H1 (cell line): Measurements from ENCODE around the gene HDAC9. TPM values are rescaled to one million over a fixed set of nuclear protein-coding genes. Genes with fewer than 3 reads are reported as not detected.

Experiments
- CTCF ChIA-PET: fragments of 300-600 bp; sonication (Branson Sonifier 250); formaldehyde crosslinking; loops from one replicate; lab custom pipeline; 2021; ENCODE audit not compliant: partially characterized antibody; lab: Charles Lee
- POLR2A ChIA-PET: fragments of 300-600 bp; sonication (Branson Sonifier 250); formaldehyde crosslinking; loops from one replicate; lab custom pipeline; 2021; ENCODE audit warnings: inconsistent platforms; ENCODE audit not compliant: partially characterized antibody; lab: Charles Lee
- DNase-seq, 2 experiments: peaks; one replicate each; pipeline versions ENCODE4 v3.0.0 to v3.0.0-alpha.2; 2010 to 2022; ENCODE audit warnings: low spot score in 2 of 2, low read depth in 1 of 2, mixed read lengths in 1 of 2
- FAIRE-seq: peaks from 2 replicates; lab custom pipeline; 2011; peaks lifted over from hg19 to GRCh38; lab: Jason Lieb, UNC
- H2AFZ ChIP-seq: 2 replicates; pipeline ENCODE4 v1.8.1; 2012; ENCODE audit warnings: low read length, inconsistent platforms
- H2AK5ac ChIP-seq: 2 replicates; pipeline ENCODE4 v1.6.1; 2013; ENCODE audit warnings: low read depth, low read length
- H2BK120ac ChIP-seq: replicated peaks from 2 replicates; pipeline ENCODE3; 2013; ENCODE audit warnings: low read depth, low read length, inconsistent platforms
- H2BK12ac ChIP-seq: 2 replicates; pipeline ENCODE4 v1.6.1; 2013; ENCODE audit warnings: low read depth, low read length
- H2BK15ac ChIP-seq: 2 replicates; pipeline ENCODE4 v1.6.1; 2013; ENCODE audit warnings: low read length
- H2BK20ac ChIP-seq: 2 replicates; pipeline ENCODE4 v1.6.1; 2013; ENCODE audit warnings: low read length
- H2BK5ac ChIP-seq: 2 replicates; pipeline ENCODE4 v1.6.1; 2013; ENCODE audit warnings: low read depth, low read length
- H3K14ac ChIP-seq: 2 replicates; pipeline ENCODE4 v1.6.1; 2013; ENCODE audit warnings: inconsistent platforms; ENCODE audit not compliant: insufficient read length
- H3K18ac ChIP-seq: 2 replicates; pipeline ENCODE4 v1.6.1; 2013; ENCODE audit warnings: low read length; ENCODE audit errors: extremely low read depth
- H3K23ac ChIP-seq: 2 replicates; pipeline ENCODE4 v1.6.1; 2013; ENCODE audit warnings: inconsistent platforms; ENCODE audit not compliant: insufficient read length
- H3K23me2 ChIP-seq: 2 replicates; pipeline ENCODE4 v1.6.1; 2013; ENCODE audit warnings: low read depth, low read length
- H3K27ac ChIP-seq: 2 replicates; pipeline ENCODE4 v1.6.1; 2011; ENCODE audit warnings: low read depth, low read length, inconsistent platforms
- H3K27me3 ChIP-seq, 4 experiments: replicated peaks in 1 of 4; 1 replicate in 1 of 4; 2 replicates in 3 of 4; pipeline versions ENCODE4 v1.6.1 to v1.8.1; 2011 to 2013; ENCODE audit warnings: low read length in 3 of 4, mild to moderate bottlenecking in 3 of 4, inconsistent platforms in 2 of 4, mixed read lengths in 2 of 4, moderate library complexity in 1 of 4; ENCODE audit not compliant: control insufficient read depth in 3 of 4, insufficient read depth in 3 of 4; ENCODE audit errors: extremely low read depth in 1 of 4
- H3K36me3 ChIP-seq, 4 experiments: 2 replicates each; pipeline versions ENCODE4 v1.6.1 to v1.8.1; 2011 to 2013; ENCODE audit warnings: mild to moderate bottlenecking in 4 of 4, low read length in 3 of 4, moderate library complexity in 2 of 4, control low read depth in 1 of 4, inconsistent platforms in 1 of 4; ENCODE audit not compliant: insufficient read depth in 4 of 4, control insufficient read depth in 2 of 4
- H3K4ac ChIP-seq: replicated peaks from 2 replicates; pipeline ENCODE3; 2013; ENCODE audit warnings: low read length, low read depth, mixed read lengths, inconsistent platforms; ENCODE audit not compliant: insufficient read length
- H3K4me1 ChIP-seq, 4 experiments: replicated peaks in 1 of 4; 1 replicate in 1 of 4; 2 replicates in 3 of 4; pipeline versions ENCODE4 v1.6.1 to v1.8.1; 2011 to 2013; ENCODE audit warnings: low read length in 3 of 4, inconsistent platforms in 2 of 4, mixed read lengths in 1 of 4; ENCODE audit not compliant: insufficient read depth in 4 of 4, control insufficient read depth in 3 of 4
- H3K4me2 ChIP-seq, 2 experiments: 2 replicates each; pipeline versions ENCODE4 v1.6.1 to v1.8.1; 2011 to 2013; ENCODE audit warnings: low read depth in 2 of 2, low read length in 2 of 2, control low read depth in 1 of 2, inconsistent platforms in 1 of 2, mild to moderate bottlenecking in 1 of 2; ENCODE audit not compliant: insufficient read depth in 1 of 2
- H3K4me3 ChIP-seq, 4 experiments: fragments of 200-600, 300-600 bp in 1 of 4; sonication (generic), shearing (Covaris generic), sonication (Bioruptor Twin) in 1 of 4; 2 replicates each; pipeline versions ENCODE4 v1.5.1 to v1.8.1; 2011 to 2016; ENCODE audit warnings: low read length in 4 of 4, low read depth in 3 of 4, control low read depth in 2 of 4, inconsistent platforms in 2 of 4, mild to moderate bottlenecking in 2 of 4, mixed read lengths in 1 of 4, moderate library complexity in 1 of 4; ENCODE audit not compliant: insufficient read depth in 2 of 4; ENCODE audit errors: extremely low read depth in 1 of 4
- H3K56ac ChIP-seq: replicated peaks from 2 replicates; pipeline ENCODE3; 2013; ENCODE audit warnings: low read depth, mild to moderate bottlenecking, mixed read lengths, low read length, inconsistent platforms; ENCODE audit not compliant: insufficient read length
- H3K79me1 ChIP-seq: 2 replicates; pipeline ENCODE4 v1.6.1; 2013; ENCODE audit warnings: low read depth, low read length, control low read depth
- H3K79me2 ChIP-seq, 2 experiments: 2 replicates each; pipeline versions ENCODE4 v1.6.1 to v1.8.1; 2012 to 2013; ENCODE audit warnings: low read length in 2 of 2, mild to moderate bottlenecking in 2 of 2, inconsistent platforms in 1 of 2; ENCODE audit not compliant: insufficient read depth in 2 of 2, control insufficient read depth in 1 of 2
- H3K9ac ChIP-seq, 4 experiments: replicated peaks in 1 of 4; 1 replicate in 1 of 4; 2 replicates in 3 of 4; pipeline versions ENCODE4 v1.6.1 to v1.8.1; 2011 to 2013; ENCODE audit warnings: low read depth in 3 of 4, low read length in 3 of 4, control low read depth in 2 of 4, mild to moderate bottlenecking in 2 of 4, moderate library complexity in 2 of 4, inconsistent platforms in 1 of 4; ENCODE audit errors: extremely low read depth in 1 of 4
- H3K9me3 ChIP-seq, 2 experiments: 2 replicates each; pipeline versions ENCODE4 v1.6.1 to v1.8.1; 2012 to 2013; ENCODE audit warnings: mild to moderate bottlenecking in 2 of 2, moderate library complexity in 2 of 2, control low read depth in 1 of 2, inconsistent platforms in 1 of 2, low read depth in 1 of 2, low read length in 1 of 2, mixed read lengths in 1 of 2; ENCODE audit not compliant: insufficient read depth in 2 of 2
- H4K20me1 ChIP-seq, 2 experiments: replicated peaks in 1 of 2; 2 replicates each; pipeline versions ENCODE3 to v1.8.1; 2011 to 2013; ENCODE audit warnings: inconsistent platforms in 2 of 2, low read length in 2 of 2, mild to moderate bottlenecking in 1 of 2; ENCODE audit not compliant: insufficient read depth in 2 of 2, control insufficient read depth in 1 of 2
- H4K5ac ChIP-seq: 2 replicates; pipeline ENCODE4 v1.6.1; 2013; ENCODE audit warnings: low read length, low read depth, mixed read lengths, inconsistent platforms; ENCODE audit not compliant: insufficient read length
- H4K8ac ChIP-seq: 2 replicates; pipeline ENCODE4 v1.8.0; 2013; ENCODE audit warnings: mild to moderate bottlenecking, moderate library complexity, low read length, inconsistent platforms; ENCODE audit not compliant: insufficient read depth; ENCODE audit errors: extremely low read depth
- H4K91ac ChIP-seq: replicated peaks from 2 replicates; pipeline ENCODE3; 2013; ENCODE audit warnings: low read length, mixed read lengths, inconsistent platforms; ENCODE audit not compliant: insufficient read length
- CHD2 ChIP-seq: IDR thresholded peaks from 2 replicates; pipeline ENCODE4 v1.6.1; 2012; ENCODE audit warnings: low read length, improper control_type of control experiment
- CREB1 ChIP-seq: IDR thresholded peaks from 2 replicates; pipeline ENCODE4 v1.6.1; 2012; ENCODE audit warnings: inconsistent platforms
- EGR1 ChIP-seq: IDR thresholded peaks from 2 replicates; pipeline ENCODE4 v1.6.1; 2011; ENCODE audit warnings: low read depth, low read length, borderline replicate concordance
- GABPA ChIP-seq: IDR thresholded peaks from 2 replicates; pipeline ENCODE4 v1.6.1; 2011; ENCODE audit warnings: mild to moderate bottlenecking, low read length, moderate library complexity, borderline replicate concordance; ENCODE audit not compliant: insufficient read depth
- KDM4A ChIP-seq: IDR thresholded peaks from one replicate; pipeline ENCODE4 v1.7.1; 2012; ENCODE audit warnings: low read depth, mild to moderate bottlenecking, moderate library complexity, low read length, inconsistent platforms; ENCODE audit not compliant: severe bottlenecking
- PHF8 ChIP-seq: fragments of 200-600 bp; sonication (generic); conservative IDR thresholded peaks from 2 replicates; pipeline ENCODE4 v1.7.1; 2012; ENCODE audit warnings: low read depth, mild to moderate bottlenecking, inconsistent platforms, low read length, moderate library complexity
- POU5F1 ChIP-seq: IDR thresholded peaks from 2 replicates; pipeline ENCODE4 v1.6.1; 2011; ENCODE audit warnings: low read depth, mild to moderate bottlenecking, low read length, moderate library complexity
- SP2 ChIP-seq: IDR thresholded peaks from 2 replicates; pipeline ENCODE4 v1.6.1; 2012; ENCODE audit warnings: mild to moderate bottlenecking, low read length, inconsistent platforms
- TBP ChIP-seq: IDR thresholded peaks from 2 replicates; pipeline ENCODE4 v1.6.1; 2011; ENCODE audit warnings: low read depth, low read length, improper control_type of control experiment
- WGBS, 2 experiments: shearing (Covaris generic) in 1 of 2; methylation state at CpG; one replicate each; pipeline versions ENCODE4 v1.1.6 to v1.1.7; 2013 to 2015; ENCODE audit warnings: low lambda C conversion rate in 2 of 2, mixed read lengths in 2 of 2, inconsistent platforms in 1 of 2, low coverage in 1 of 2, missing lambda C conversion rate in 1 of 2; ENCODE audit not compliant: insufficient replicate concordance in 2 of 2, insufficient coverage in 1 of 2, insufficient read length in 1 of 2; ENCODE audit errors: extremely low coverage in 1 of 2, missing lambda C conversion rate in 1 of 2; 5-methylcytosine and 5-hydroxymethylcytosine counted together
- polyA plus RNA-seq, 7 experiments: library from polyadenylated mRNA; depleted of rRNA in 3 of 7; stranded (reverse) in 5 of 7; unstranded in 2 of 7; fragments of >200 nt in 5 of 7; fragments of 200-250 nt in 2 of 7; gene quantifications; 1 replicate in 5 of 7; 2 replicates in 1 of 7; 4 replicates in 1 of 7; pipeline versions ENCODE4 v1.2.1 to v1.2.3, GENCODE V29; 2011 to 2013; ENCODE audit warnings: missing spikeins in 2 of 7, mixed read lengths in 2 of 7
- total RNA-seq: library from RNA; stranded (reverse); fragmentation: NEBNext Ultra II Directional; extraction: Animal tissue kit (Norgen Biotek cat#: 25700); gene quantifications from 2 replicates; pipeline ENCODE4 v1.2.1, GENCODE V29; 2021
- TF ChIP-seq, protein P1 (sequence below), 3 experiments: IDR thresholded peaks; 1 replicate in 2 of 3; 2 replicates in 1 of 3; pipeline versions ENCODE4 v1.5.1 to v1.6.1; 2011; ENCODE audit warnings: low read length in 3 of 3, mild to moderate bottlenecking in 3 of 3, inconsistent platforms in 2 of 3, low read depth in 1 of 3, moderate library complexity in 1 of 3; ENCODE audit not compliant: insufficient read depth in 1 of 3; ENCODE audit errors: control extremely low read depth in 1 of 3

HDAC9 gene
- total and polyA plus RNA-seq, 2 of the 8 experiments (the other 6 are each of a cell fraction or from before 2014, with no cell fraction given) = 9.5 to 13.1 TPM

- ChIA-PET CTCF (interaction anchor here (1.0 to 2.2 kb wide), 3 partner anchors 12 to 57 kb away, joined by 3 to 6 read pairs (median 5); no protein-coding TSS in a partner anchor), POLR2A (no interaction called here)
- Histone ChIP-seq H2BK15ac (no peak overlapping the region), H2BK12ac (no peak overlapping the region), H3K14ac (no peak overlapping the region), H3K27ac (no peak overlapping the region), H3K27me3 (no peaks in the 10 kb centered on the region), H3K18ac (no peak overlapping the region), H2AFZ (no peak overlapping the region), H3K56ac (no peak overlapping the region), H4K5ac (no peak overlapping the region), H3K79me1 (no peaks in the 10 kb centered on the region), H3K36me3 (no peaks in the 10 kb centered on the region), H2AK5ac (no peak overlapping the region), H4K8ac (no peak overlapping the region), H3K23me2 (no peaks in the 10 kb centered on the region), H3K9me3 (no peaks in the 10 kb centered on the region), H2BK20ac (no peak overlapping the region), H3K4me2 (no peak overlapping the region), H3K4me1 (no peaks in the 10 kb centered on the region), H3K4me3 (no peak overlapping the region), H3K9ac (no peak overlapping the region), H2BK5ac (no peak overlapping the region), H3K79me2 (no peaks in the 10 kb centered on the region), H4K20me1 (no peaks in the 10 kb centered on the region), H2BK120ac (no peak overlapping the region), H3K23ac (no peak overlapping the region), H4K91ac (no peak overlapping the region), H3K4ac (no peak overlapping the region)
- DNase-seq = no peak
- FAIRE-seq = no peak
- WGBS, 2 experiments = 86% methylated on average over 4 of the region's 4 CpGs; no CpG with 5 or more reads in 1 of the 2 experiments
- TF ChIP-seq EGR1 (no peak), GABPA (no peak), CREB1 (no peak), TBP (no peak), PHF8 (no peak), CHD2 (no peak), SP2 (no peak), KDM4A (no peak), POU5F1 (no peak)
- TF ChIP-seq, protein P1, sequence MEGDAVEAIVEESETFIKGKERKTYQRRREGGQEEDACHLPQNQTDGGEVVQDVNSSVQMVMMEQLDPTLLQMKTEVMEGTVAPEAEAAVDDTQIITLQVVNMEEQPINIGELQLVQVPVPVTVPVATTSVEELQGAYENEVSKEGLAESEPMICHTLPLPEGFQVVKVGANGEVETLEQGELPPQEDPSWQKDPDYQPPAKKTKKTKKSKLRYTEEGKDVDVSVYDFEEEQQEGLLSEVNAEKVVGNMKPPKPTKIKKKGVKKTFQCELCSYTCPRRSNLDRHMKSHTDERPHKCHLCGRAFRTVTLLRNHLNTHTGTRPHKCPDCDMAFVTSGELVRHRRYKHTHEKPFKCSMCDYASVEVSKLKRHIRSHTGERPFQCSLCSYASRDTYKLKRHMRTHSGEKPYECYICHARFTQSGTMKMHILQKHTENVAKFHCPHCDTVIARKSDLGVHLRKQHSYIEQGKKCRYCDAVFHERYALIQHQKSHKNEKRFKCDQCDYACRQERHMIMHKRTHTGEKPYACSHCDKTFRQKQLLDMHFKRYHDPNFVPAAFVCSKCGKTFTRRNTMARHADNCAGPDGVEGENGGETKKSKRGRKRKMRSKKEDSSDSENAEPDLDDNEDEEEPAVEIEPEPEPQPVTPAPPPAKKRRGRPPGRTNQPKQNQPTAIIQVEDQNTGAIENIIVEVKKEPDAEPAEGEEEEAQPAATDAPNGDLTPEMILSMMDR (IDR thresholded peaks at IDR 0.05; ENCODE audit: control extremely low read depth in 1 of 3, insufficient read depth in 1 of 3, low read depth in 1 of 3, low read length in 3 of 3) = no peak
Observed at GRCh38 chr7:18890885-18891621, 395.5 kb downstream of the HDAC9 start.
